HG02571 (cell line): ENCODE data around the gene LPCAT3.

Experiments used
- ATAC-seq: cut with Tn5 transposase; IDR thresholded peaks from one replicate; pipeline ENCODE4 v1.9.1; 2021; ENCODE audit warnings: mild to moderate bottlenecking, moderate library complexity; ENCODE audit not compliant: unreplicated experiment

The LPCAT3 gene

DNA sequence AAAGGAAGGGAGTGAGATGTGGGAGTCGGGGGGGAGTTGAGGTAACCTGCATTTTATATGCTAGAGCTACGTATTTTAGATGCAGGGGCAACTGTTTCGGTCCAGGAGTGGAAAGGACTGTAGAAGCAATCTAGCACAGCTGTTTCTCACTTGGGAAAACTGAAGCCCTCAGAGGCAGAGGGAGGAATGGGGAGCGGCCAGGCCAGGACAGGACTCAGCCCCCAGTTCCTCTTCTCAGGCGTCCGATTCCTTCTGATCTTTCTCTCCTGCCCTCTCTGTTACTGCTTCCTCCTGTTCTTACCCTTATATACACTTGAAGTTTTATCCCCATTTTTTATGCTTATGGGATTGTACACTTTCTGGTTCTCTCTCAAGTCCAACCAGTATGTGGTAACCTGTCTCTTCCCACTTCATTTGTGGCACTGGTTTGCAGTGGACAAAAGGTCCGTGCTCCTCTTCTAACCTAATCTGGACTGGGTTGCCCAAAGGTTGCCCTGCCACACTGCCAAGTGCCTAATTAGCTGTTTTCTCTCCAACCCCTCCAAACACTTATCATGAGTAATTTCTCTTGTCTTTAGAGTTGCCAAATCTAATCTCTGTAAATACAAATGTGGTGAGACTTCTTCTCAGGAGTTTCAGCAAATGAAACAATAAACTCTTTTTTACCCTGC is 16.2 kb downstream of the LPCAT3 start:
- no peak for ATAC-seq

GRCh38 chr12:6998715-6999451 is 19.4 kb downstream of the LPCAT3 start:
- no peak for ATAC-seq

- no peak for ATAC-seq
Observed at GRCh38 chr12:6996040-6996441, 22.2 kb downstream of the LPCAT3 start.

DNA sequence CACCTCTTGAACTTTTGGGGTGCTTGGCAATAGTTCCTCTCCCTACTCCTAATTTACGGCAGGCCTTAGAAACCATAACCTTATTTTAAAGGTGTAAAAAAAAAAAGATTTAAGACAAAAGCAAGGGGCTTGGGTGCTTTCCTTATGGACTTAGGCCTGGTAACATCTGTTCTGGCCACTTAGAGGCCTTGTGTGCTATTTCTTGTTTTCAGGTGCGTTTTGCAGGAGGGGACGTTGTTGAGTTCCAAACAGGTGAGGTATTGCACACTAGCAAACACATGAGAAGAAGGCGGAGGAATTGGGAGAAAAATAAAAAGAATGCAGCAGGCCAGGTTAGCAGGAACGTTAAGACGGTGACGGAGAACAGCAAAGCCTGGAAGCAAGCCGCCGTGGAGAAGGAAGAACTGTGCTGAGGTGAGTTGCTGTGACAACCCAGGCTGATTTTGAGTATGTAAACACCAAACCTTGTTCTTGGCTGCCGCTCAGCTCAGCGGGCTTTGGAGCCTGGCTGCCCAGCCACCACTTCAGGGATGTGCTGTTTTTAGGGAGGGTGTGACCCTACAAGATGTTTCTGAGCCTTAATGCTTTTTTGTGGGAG is 30.2 kb downstream of the LPCAT3 start:
- ATAC-seq, result no peak

GRCh38 chr12:6982532-6982931 is 35.7 kb downstream of the LPCAT3 start:
- no peak for ATAC-seq

DNA sequence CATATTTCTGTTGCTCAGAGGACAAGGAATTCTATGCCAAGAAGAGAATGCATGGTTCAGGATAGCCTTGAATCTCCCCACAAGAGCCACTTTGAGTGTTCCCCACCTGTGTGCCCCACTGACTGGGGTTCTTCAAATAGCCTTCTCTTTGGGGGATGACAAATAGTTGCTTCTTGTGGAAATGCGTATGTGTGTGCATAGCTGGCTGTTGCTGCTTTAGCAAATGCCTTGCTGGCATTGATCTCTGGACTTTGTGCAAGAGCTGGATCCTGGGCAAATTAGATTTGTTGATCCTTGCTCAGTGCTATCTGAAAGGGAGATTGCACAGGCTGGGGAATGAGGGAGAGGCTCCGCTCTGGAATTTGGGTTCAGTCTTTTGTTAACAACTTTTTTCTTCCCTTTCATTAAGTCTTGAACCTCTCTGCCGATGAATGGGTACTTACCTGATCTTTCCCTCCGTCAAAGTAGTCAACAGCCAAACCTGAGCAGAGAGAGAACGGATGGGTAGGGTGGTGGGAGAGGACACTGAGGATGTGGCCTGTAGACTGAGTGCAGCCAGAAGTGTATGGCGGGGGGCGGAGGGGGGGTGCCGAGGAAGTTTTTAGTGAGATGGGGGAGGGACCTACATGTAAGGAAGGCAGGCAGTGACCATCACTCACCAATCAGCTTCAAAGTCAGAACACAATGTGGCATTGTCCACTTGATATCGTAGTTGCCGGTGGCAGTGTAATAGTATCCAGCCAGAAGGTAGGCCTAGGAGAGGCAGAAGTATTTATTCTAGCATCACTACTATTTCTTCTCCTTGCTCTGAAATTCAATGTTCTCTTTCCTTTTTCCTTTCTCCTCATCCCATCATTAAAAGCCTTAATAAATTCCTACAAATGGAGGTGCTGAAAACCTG is 36.9 kb downstream of the LPCAT3 start:
- no peak for ATAC-seq

DNA sequence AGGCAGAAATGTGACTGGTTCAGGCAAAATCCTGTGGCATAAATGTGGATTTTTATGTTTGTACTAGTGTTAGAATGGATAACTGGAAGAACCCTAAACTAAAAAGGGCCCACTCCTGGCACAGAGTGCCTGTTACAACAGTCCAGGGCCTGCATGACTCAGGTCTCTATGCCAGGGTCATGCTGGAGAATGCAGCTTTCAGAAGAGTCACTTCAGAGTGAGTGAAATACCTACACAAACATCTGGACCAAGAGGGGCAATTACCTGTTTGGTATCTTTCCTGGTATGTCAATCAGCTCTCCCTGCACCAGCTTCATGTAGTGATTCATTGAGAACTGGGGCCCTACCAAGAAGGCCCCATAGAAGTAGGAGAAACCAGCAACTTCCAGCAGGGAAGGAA is 37.5 kb downstream of the LPCAT3 start:
- ATAC-seq, result no peak

- ATAC-seq, result no peak
Observed at GRCh38 chr12:6980075-6980474, 38.2 kb downstream of the LPCAT3 start.

DNA sequence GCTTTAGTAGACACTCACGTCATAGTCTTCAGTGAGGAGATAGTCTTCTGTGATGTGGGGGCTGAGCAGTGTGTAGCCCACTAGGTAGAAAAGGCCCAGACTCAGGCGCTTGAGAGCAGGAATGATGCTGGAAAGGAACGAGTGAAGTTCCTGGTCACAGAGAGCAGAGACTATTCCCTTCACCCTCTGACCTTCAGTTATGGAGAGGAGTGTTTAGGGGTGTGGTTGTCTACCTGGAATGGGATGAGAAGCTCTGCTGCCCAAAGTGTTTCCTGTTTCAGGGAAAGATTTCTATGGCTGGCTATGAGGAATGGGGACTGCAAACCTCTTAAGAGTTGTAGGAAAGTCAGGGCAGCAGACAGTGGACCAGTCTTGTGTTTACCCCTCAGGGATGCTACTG is 38.8 kb downstream of the LPCAT3 start:
- ATAC-seq, result no peak

DNA sequence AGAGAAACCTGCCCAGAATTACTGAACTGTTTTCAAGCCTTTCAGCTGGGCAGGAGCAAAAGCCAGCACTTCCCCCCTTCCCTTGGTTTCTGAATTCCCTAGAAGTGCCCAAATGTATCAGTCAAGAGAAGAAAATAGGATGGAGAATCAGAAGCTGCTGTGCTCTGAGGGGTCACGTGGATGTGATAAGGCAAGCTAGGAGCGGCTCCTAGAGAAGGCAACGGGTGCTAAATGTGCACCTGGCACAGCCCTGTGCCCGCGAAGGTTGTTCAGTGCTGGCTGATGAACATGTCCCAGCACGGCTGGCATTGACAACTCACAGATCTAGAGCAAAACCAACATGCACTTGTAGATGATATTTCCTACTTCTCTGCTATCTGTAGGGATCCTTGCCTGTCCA is 39.3 kb downstream of the LPCAT3 start:
- ATAC-seq, result no peak

DNA sequence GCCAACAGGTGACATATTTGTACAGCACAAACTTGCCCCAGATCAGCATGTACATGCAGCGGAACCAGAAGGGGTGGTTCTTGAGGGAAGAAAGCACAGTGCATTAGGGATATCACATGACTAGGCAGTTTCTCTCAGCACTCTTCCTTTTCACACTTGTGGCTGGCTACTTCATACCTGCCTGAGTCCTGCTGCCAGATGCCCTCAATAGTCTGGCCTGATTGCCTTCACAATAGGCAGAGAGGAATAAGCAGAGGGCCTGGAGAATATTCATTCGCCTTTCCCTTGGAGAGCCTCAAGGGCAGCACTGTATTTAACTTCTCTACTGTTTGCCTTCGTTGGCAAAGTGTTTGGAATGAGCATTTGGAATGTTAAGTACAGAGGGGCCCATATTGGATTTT is 39.7 kb downstream of the LPCAT3 start:
- ATAC-seq, result no peak

DNA sequence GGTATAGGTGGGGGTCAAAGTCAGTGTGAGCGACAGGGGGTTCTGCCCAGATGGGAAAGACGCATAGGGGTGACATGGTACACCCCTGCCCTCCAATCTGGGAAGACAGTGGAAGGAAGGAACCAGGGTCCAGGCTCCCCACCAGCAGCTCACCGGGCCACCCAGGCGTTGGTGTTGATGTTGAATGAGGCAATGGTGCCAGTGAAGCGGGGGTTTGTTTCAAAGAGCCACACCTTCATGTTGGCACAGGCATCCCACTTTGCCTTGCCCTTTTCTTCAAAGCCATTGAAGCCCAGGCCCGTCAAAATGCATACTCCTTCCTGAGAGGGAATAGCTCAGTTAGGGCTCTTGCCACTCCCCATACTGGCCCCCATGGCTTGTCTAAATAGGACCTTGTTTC is 40.1 kb downstream of the LPCAT3 start:
- ATAC-seq, result no peak

DNA sequence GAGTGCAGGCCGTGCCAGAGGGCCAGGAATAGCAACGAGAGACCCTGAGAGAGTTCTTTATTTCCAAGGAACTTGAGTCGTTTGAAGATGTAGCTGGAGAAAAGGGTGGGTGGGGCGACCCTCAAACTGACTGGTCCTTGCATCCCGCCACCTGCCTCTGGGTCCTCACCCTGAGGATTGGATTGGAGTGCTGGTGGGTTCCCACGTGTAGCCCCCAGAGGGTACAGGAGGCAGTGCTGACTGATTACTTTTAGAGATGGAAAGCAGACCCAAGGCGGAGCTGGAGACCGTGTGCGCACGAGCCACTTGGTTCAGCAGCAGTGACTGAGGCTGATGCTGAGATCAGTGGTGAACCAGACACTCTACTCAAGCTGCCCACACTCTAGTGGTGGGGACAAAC is 40.6 kb downstream of the LPCAT3 start:
- ATAC-seq, result no peak

GRCh38 chr12:6975297-6976032 is 42.8 kb downstream of the LPCAT3 start:
- ATAC-seq, result no peak

- ATAC-seq, result no peak
Observed at GRCh38 chr12:6974180-6974579, 44.1 kb downstream of the LPCAT3 start.

DNA sequence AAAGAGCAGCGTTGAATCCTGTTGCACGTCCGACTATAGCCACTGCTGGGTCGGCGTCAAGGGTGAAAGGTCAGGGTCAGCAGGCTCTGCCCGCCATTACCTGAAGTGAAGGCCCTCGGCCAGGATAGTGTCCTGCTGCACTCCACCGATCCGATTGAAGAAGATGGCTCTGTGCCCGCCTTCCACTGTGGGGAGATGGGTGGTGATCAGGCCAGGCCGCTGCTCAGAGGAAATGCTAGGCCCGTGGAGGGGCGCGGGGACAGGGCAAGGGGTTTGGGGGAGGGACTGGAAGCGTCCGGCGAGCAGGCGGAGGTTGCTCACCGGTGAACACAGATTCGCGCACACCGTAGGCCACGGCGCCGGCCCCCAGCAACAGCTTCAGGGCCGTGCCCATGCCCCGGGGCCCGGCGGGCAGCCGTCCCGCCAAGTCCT is 48.2 kb downstream of the LPCAT3 start:
- ATAC-seq, result peak; percentile 23

- ATAC-seq, result no peak
Observed at GRCh38 chr12:6968426-6968825, 49.9 kb downstream of the LPCAT3 start.

DNA sequence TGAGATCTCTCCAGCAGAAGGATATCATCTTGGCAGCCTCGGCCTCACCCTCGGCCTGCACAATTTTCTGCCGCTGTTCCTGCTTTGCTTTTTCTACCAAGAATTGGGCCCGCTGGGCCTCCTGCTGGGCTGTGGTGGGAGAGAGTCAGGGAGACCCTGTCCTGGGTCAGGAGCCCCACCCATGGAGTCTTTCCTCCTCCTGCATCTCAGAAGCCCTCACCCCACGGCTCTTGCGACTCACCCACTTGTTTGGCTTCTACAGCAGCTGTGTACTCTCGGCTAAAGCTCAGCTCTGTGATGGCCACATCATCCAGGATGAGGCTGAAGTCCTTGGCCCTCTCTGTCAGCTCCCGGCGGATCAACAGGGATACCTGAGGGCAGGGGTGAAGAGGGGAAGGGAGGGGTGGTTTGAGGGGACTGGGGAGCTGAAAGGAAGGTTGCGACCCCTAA is 50.6 kb downstream of the LPCAT3 start:
- no peak for ATAC-seq

DNA sequence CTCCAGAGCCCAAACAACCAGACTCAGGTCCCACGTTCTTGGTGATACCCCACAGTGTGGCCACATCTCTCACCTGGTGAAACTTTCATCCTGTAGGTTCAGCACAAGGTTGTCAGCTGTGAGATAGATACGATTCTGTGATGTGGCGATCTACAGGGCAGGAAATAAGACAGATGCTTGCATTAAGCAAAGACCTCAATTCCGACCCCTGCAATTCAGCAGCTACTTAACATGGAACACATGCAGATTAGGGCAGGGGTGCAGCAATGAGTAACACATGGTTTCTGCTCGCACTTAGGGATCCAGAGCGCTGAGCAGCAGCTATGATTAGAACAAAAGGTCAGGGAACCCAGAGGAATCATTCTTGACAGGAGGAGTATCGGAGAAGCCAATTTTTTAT is 51.9 kb downstream of the LPCAT3 start:
- no peak for ATAC-seq

DNA sequence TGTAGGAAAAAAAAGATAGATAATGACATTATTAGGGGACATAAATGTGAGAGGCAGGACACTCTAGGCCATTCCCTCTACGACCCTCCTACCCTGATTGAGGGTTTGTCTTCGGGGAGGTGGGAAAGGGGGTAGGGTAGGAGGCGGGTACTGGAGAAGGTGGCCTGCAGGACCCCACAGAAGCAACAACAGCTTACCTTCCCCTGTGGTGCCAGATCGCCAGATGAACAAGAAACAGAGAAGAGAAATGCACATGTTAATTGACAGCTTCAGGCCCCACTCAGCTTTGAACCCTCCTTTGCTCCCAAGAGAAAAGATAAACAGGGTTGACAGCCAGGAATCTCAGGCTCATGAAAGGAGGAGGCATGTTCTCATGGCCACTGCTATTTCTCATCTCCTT is 52.6 kb downstream of the LPCAT3 start:
- ATAC-seq, result no peak
